SK-N-SH treated with all-trans-retinoic acid at 6 μM for 48 hours (cell line): Measurements from ENCODE around the gene MAP3K1.

Source experiments
- ATAC-seq: fragments of 200-7000 bp; cut with Tn5 transposase; 3 replicates; pipeline ENCODE4 v1.9.1; 2020; ENCODE audit warnings: mild to moderate bottlenecking, moderate library complexity
- ARNTL ChIP-seq: fragments of 450-650 bp; formaldehyde crosslinking; IDR thresholded peaks from 2 replicates; pipeline ENCODE4 v1.5.0; 2020; ENCODE audit warnings: low read depth, mild to moderate bottlenecking, moderate library complexity, borderline replicate concordance
- BACH2 ChIP-seq: fragments of 250-450 bp; sonication (Bioruptor Pico); IDR thresholded peaks from 2 replicates; pipeline ENCODE4 v1.9.0; 2021; ENCODE audit warnings: mild to moderate bottlenecking, borderline replicate concordance
- CSDC2 ChIP-seq: fragments of 250-450 bp; sonication (Bioruptor Pico); IDR thresholded peaks from 2 replicates; pipeline ENCODE4 v1.5.0; 2020; ENCODE audit warnings: mild to moderate bottlenecking, moderate library complexity
- CSRNP3 ChIP-seq: fragments of 250-450 bp; sonication (Bioruptor Pico); IDR thresholded peaks from 2 replicates; pipeline ENCODE4 v1.5.1; 2021; ENCODE audit warnings: mild to moderate bottlenecking, moderate library complexity
- ESRRG ChIP-seq: fragments of 250-450 bp; sonication (Bioruptor Pico); IDR thresholded peaks from 2 replicates; pipeline ENCODE4 v1.6.1; 2021; ENCODE audit warnings: mild to moderate bottlenecking
- ISL1 ChIP-seq: fragments of 250-450 bp; sonication (Bioruptor Pico); IDR thresholded peaks from 2 replicates; pipeline ENCODE4 v2.1.2; 2022; ENCODE audit warnings: mild to moderate bottlenecking, moderate library complexity
- OSR1 ChIP-seq: fragments of 250-450 bp; sonication (Bioruptor Pico); IDR thresholded peaks from 2 replicates; pipeline ENCODE4 v1.8.0; 2022; ENCODE audit warnings: moderate library complexity, mild to moderate bottlenecking, inconsistent platforms
- PATZ1 ChIP-seq: fragments of 250-450 bp; sonication (Bioruptor Pico); IDR thresholded peaks from 2 replicates; pipeline ENCODE4 v1.8.0; 2020; ENCODE audit warnings: mild to moderate bottlenecking, moderate library complexity, borderline replicate concordance
- POU6F1 ChIP-seq: fragments of 250-450 bp; sonication (Bioruptor Pico); IDR thresholded peaks from 2 replicates; pipeline ENCODE4 v1.8.0; 2021; ENCODE audit warnings: low read depth, mild to moderate bottlenecking, moderate library complexity, borderline replicate concordance
- PPARA ChIP-seq: fragments of 250-450 bp; sonication (Bioruptor Pico); IDR thresholded peaks from 2 replicates; pipeline ENCODE4 v1.5.0; 2020; ENCODE audit warnings: mild to moderate bottlenecking, borderline replicate concordance
- RARB ChIP-seq: fragments of 250-450 bp; sonication (Bioruptor Pico); IDR thresholded peaks from 2 replicates; pipeline ENCODE4 v1.8.0; 2021; ENCODE audit warnings: mild to moderate bottlenecking, moderate library complexity
- SNAI2 ChIP-seq: fragments of 250-450 bp; sonication (Bioruptor Pico); IDR thresholded peaks from 2 replicates; pipeline ENCODE4 v1.5.0; 2020; ENCODE audit warnings: mild to moderate bottlenecking, moderate library complexity
- TCF4 ChIP-seq: fragments of 250-450 bp; sonication (Bioruptor Pico); IDR thresholded peaks from 2 replicates; pipeline ENCODE4 v1.8.0; 2021; ENCODE audit warnings: mild to moderate bottlenecking, moderate library complexity, borderline replicate concordance
- TOX ChIP-seq: fragments of 250-450 bp; sonication (Bioruptor Pico); IDR thresholded peaks from 2 replicates; pipeline ENCODE4 v1.8.0; 2021; ENCODE audit warnings: mild to moderate bottlenecking, moderate library complexity, borderline replicate concordance
- ZC3H10 ChIP-seq: fragments of 250-450 bp; sonication (Bioruptor Pico); IDR thresholded peaks from 2 replicates; pipeline ENCODE4 v1.5.1; 2021; ENCODE audit warnings: mild to moderate bottlenecking, moderate library complexity
- ZNF565 ChIP-seq: fragments of 450-650 bp; formaldehyde crosslinking; conservative IDR thresholded peaks from 2 replicates; pipeline ENCODE4 v1.5.0; 2020; ENCODE audit warnings: low read depth, mild to moderate bottlenecking, moderate library complexity
- ZNF70 ChIP-seq: fragments of 450-650 bp; formaldehyde crosslinking; IDR thresholded peaks from 2 replicates; pipeline ENCODE4 v1.5.0; 2020; ENCODE audit warnings: mild to moderate bottlenecking, moderate library complexity
- ZNF8 ChIP-seq: fragments of 450-650 bp; formaldehyde crosslinking; IDR thresholded peaks from 2 replicates; pipeline ENCODE4 v1.5.0; 2020; ENCODE audit warnings: mild to moderate bottlenecking, moderate library complexity

Gene MAP3K1

GRCh38 chr5:56824019-56824418 is 8.7 kb downstream of the MAP3K1 start (continued):
- no peak for TF ChIP-seq CSRNP3
- TF ChIP-seq OSR1, result no peak
- no peak for TF ChIP-seq CSDC2 (CRISPR knock-in tag)
- no peak for TF ChIP-seq ZNF70
- TF ChIP-seq POU6F1 (CRISPR knock-in tag), result no peak
- no peak for TF ChIP-seq ESRRG
- no peak for TF ChIP-seq ZNF8
- TF ChIP-seq ISL1 (CRISPR knock-in tag), result no peak
- no peak for TF ChIP-seq PPARA (CRISPR knock-in tag)
- TF ChIP-seq TOX (CRISPR knock-in tag), result no peak
- TF ChIP-seq TCF4 (CRISPR knock-in tag), result no peak

- TF ChIP-seq SNAI2 (CRISPR knock-in tag), result no peak
- TF ChIP-seq ZNF70, result no peak
- TF ChIP-seq OSR1, result no peak
- no peak for TF ChIP-seq TOX (CRISPR knock-in tag)
- TF ChIP-seq RARB (CRISPR knock-in tag), result no peak
- TF ChIP-seq ZNF8, result no peak
- ATAC-seq, result no peak
Measured at GRCh38 chr5:56825222-56825824, 10.0 kb downstream of the MAP3K1 start.

- peak; percentile 52 for ATAC-seq
- no peak for TF ChIP-seq ISL1 (CRISPR knock-in tag)
- no peak for TF ChIP-seq ZNF565 (CRISPR knock-in tag)
- TF ChIP-seq OSR1, result no peak
- no peak for TF ChIP-seq ARNTL (CRISPR knock-in tag)
- TF ChIP-seq CSRNP3, result no peak
- TF ChIP-seq ESRRG, result no peak
- TF ChIP-seq RARB (CRISPR knock-in tag), result no peak
- TF ChIP-seq PATZ1 (CRISPR knock-in tag), result no peak
- TF ChIP-seq PPARA (CRISPR knock-in tag), result no peak
- TF ChIP-seq ZNF70, result no peak
- no peak for TF ChIP-seq ZC3H10 (CRISPR knock-in tag)
- TF ChIP-seq BACH2, result no peak
Measured at GRCh38 chr5:56827049-56827448, 11.7 kb downstream of the MAP3K1 start.

- TF ChIP-seq PATZ1 (CRISPR knock-in tag) (no peak), PPARA (CRISPR knock-in tag) (no peak), ISL1 (CRISPR knock-in tag) (no peak), ZNF565 (CRISPR knock-in tag) (no peak), OSR1 (no peak), BACH2 (no peak)
- no peak for ATAC-seq
Measured at GRCh38 chr5:56827924-56828323, 12.6 kb downstream of the MAP3K1 start.
